ENCODE results near the gene PRDM16. TPM values are rescaled to one million over a fixed set of nuclear protein-coding genes. Genes with fewer than 3 reads are reported as not detected.

The PRDM16 gene
- total and polyA plus RNA-seq, 2 of the 13 experiments (the other 11 are each of a cell fraction or from before 2014, with no cell fraction given): 0.15 to 0.81 TPM

GRCh38 chr1:3453203-3453761, 384.3 kb downstream of the PRDM16 start (continued):
- TF ChIP-seq, protein P1, sequence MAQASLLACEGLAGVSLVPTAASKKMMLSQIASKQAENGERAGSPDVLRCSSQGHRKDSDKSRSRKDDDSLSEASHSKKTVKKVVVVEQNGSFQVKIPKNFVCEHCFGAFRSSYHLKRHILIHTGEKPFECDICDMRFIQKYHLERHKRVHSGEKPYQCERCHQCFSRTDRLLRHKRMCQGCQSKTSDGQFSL (CRISPR knock-in tag; IDR thresholded peaks at IDR 0.05): 0 out of 2 replicates have a peak, but pooled peaks have one; percentile 27
- TF ChIP-seq ZNF781 (CRISPR knock-in tag; IDR thresholded peaks at IDR 0.05; ENCODE audit: borderline replicate concordance, not compliant biosample characterization) (no peak), BRCA1 (CRISPR knock-in tag; IDR thresholded peaks at IDR 0.05) (no peak), TCF7L2 (IDR thresholded peaks at IDR 0.05; ENCODE audit: low read depth, low read length) (no peak), ZNF281 (CRISPR knock-in tag; IDR thresholded peaks at IDR 0.05; ENCODE audit: borderline replicate concordance) (peak; percentile 16; the same call in 1 of the 2 replicates), LBX2 (CRISPR knock-in tag; IDR thresholded peaks at IDR 0.05; ENCODE audit: borderline replicate concordance) (peak; percentile 14; the same call in 1 of the 2 replicates), ZFX (CRISPR knock-in tag; IDR thresholded peaks at IDR 0.05; ENCODE audit: low read depth) (peak; percentile 63), ZC3H13 (CRISPR knock-in tag; IDR thresholded peaks at IDR 0.05) (peak; percentile 84), ZNF563 (CRISPR knock-in tag; IDR thresholded peaks at IDR 0.05) (0 out of 2 replicates have a peak, but pooled peaks have one; percentile 35), ZBTB49 (CRISPR knock-in tag; IDR thresholded peaks at IDR 0.05; ENCODE audit: borderline replicate concordance) (no peak), REXO4 (CRISPR knock-in tag; IDR thresholded peaks at IDR 0.05; ENCODE audit: borderline replicate concordance) (no peak), ZBTB7B (CRISPR knock-in tag; IDR thresholded peaks at IDR 0.05) (peak; percentile 57; the same call in 1 of the 2 replicates), ZNF780A (CRISPR knock-in tag; IDR thresholded peaks at IDR 0.05) (no peak), FOSL2 (CRISPR knock-in tag; IDR thresholded peaks at IDR 0.05) (0 out of 2 replicates have a peak, but pooled peaks have one; percentile 9), PHF5A (CRISPR knock-in tag; IDR thresholded peaks at IDR 0.05; ENCODE audit: low read depth, unreplicated experiment) (peak; percentile 28), CCDC6 (CRISPR knock-in tag; IDR thresholded peaks at IDR 0.05) (no peak), ZSCAN21 (CRISPR knock-in tag; IDR thresholded peaks at IDR 0.05; ENCODE audit: borderline replicate concordance) (no peak)
- TF ChIP-seq, protein P2, sequence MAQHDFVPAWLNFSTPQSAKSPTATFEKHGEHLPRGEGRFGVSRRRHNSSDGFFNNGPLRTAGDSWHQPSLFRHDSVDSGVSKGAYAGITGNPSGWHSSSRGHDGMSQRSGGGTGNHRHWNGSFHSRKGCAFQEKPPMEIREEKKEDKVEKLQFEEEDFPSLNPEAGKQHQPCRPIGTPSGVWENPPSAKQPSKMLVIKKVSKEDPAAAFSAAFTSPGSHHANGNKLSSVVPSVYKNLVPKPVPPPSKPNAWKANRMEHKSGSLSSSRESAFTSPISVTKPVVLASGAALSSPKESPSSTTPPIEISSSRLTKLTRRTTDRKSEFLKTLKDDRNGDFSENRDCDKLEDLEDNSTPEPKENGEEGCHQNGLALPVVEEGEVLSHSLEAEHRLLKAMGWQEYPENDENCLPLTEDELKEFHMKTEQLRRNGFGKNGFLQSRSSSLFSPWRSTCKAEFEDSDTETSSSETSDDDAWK (CRISPR knock-in tag; IDR thresholded peaks at IDR 0.05): no peak
- TF ChIP-seq, protein P3, sequence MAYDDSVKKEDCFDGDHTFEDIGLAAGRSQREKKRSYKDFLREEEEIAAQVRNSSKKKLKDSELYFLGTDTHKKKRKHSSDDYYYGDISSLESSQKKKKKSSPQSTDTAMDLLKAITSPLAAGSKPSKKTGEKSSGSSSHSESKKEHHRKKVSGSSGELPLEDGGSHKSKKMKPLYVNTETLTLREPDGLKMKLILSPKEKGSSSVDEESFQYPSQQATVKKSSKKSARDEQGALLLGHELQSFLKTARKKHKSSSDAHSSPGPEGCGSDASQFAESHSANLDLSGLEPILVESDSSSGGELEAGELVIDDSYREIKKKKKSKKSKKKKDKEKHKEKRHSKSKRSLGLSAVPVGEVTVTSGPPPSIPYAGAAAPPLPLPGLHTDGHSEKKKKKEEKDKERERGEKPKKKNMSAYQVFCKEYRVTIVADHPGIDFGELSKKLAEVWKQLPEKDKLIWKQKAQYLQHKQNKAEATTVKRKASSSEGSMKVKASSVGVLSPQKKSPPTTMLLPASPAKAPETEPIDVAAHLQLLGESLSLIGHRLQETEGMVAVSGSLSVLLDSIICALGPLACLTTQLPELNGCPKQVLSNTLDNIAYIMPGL (CRISPR knock-in tag; IDR thresholded peaks at IDR 0.05; ENCODE audit: borderline replicate concordance in 1 of 2, low read depth in 1 of 2): peak; percentile 32 to 74; a peak in 2 of 4 replicates
